ENCODE data around the gene H6PD.

Gene H6PD

DNA sequence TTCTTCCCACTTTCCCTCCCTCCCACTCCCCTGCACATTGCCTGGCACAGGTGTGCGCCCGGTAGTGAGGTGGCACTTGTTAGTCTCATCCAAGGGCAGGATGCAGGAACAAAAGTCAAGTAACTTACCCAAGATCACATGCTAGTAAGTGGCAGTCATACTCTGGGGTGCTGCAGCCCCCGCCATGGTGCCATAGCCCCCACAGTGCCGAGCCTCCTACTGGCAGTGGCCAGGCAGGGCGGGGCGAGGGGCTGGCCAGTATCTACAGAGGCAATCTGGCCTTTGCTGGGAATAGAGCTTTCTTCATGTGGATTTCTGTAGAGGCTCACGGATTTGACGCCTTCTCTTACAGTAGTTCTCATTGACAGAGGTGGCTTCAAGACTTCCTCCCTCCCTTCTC is 26.9 kb downstream of the H6PD start:
- no peak for DNase-seq

DNA sequence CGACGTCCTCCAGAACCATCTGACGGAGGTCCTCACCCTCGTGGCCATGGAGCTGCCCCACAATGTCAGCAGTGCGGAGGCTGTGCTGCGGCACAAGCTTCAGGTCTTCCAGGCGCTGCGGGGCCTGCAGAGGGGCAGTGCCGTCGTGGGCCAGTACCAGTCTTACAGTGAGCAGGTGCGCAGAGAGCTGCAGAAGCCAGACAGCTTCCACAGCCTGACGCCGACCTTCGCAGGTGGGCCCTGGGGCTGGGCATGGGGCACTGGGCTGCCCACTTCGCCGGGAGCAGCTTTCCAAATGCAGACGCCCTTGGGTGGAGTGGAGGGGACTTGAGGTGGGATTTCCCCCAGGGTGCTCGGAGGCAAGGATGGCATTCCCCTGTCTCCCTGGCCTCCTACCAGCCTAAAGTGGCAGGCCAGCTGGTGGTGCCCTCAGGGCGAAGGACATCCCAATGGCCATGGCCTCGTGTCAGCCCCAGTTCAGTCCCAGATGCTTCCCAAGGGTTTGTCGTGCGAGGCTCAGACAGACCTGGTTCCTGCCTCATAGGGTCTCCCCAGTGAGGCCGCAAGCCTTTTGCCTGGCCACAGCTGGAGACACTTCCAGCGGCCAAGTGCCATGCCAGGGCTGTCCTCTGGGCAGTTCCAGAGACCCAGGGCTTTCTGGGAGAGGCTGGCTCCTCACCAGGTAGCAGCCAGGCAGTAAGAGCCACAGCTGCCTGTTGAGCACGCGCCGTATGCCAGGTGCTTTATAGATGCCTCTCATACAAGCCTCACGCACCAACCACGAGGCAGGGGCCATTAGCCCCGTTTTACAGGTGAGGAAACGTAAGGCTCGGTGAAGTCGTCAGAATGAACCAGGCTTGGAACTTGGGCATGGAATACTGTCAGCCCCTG is 27.8 kb downstream of the H6PD start:
- no peak for DNase-seq

- DNase-seq, result no peak
These were observed 28.8 kb downstream of the H6PD start for GRCh38 chr1:9263276-9263855.

GRCh38 chr1:9263984-9264872 is 29.7 kb downstream of the H6PD start:
- no peak for DNase-seq

- no peak for DNase-seq
These were observed 30.5 kb downstream of the H6PD start for GRCh38 chr1:9265037-9265436.

DNA sequence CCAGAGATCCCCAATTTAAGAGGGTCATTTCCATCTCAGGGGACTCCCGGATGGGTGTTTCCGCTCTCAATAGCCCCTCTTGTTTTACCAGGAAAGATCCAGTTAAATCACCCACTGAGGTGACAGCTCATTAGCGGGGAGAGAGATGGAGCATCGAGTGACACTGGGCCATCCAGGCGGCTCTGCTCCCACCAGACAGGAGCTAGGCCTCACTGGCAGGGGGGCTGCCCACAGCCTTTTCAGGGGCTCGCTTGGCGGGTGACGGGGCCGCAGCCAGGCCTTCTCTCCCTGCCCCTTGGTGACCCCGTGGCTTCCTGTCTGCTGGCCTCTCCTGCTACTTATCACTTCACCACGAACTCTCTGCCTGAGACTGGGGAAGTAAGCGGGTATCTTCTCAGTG is 31.4 kb downstream of the H6PD start:
- DNase-seq, result no peak

DNA sequence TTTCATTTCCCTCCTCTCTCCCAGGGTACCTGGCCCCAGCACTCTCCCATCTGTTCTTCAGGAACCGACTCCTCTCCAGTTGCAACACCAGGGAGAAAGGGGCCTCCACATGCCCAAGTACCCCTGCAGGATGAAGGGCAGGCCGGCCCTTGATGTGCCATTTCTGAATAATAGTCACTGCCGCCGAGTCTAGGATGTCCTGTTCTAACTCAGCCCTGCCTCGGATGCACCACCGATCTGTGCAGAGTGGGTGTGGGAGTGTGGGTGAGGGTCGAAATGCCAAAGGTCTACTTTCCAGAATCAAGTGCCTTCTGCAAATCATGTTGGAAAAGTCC is 32.7 kb downstream of the H6PD start:
- DNase-seq, result no peak

DNA sequence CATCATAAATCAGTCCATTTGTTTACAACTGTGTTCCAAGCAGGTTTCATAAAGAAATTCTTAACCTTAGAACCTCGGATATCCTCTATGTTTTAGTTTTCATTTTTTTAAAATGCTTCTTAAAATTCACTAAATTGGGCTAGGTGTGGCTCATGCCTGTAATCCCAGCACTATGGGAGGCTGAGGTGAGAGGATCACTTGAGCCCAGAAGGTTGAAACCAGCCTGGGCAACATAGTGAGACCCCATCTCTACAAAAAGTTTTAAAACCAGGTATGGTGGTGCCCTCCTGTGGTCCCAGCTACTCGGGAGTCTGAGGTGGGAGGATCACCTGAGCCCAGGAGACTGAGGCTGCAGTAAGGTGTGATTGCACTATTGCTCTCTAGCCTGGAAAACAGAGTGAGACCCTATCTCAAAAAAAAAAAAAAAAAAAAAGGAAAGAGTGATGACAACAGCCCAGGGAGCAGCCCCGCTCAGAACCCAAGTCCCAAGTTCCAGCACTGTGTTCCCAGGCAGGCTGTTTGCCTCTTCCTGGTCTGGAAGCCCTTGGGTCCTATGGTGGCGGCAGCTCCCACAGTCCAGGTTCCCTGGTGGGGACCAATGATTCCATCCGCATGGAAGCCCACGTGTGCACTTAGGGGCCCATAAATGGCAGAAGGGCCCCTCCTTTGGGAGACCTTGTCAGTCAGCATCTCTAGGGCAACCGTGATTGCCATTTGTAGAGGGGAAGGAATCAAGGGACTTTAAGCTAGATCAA is 33.4 kb downstream of the H6PD start:
- no peak for DNase-seq

- no peak for DNase-seq
These were observed 34.5 kb downstream of the H6PD start for GRCh38 chr1:9269078-9269501.

DNA sequence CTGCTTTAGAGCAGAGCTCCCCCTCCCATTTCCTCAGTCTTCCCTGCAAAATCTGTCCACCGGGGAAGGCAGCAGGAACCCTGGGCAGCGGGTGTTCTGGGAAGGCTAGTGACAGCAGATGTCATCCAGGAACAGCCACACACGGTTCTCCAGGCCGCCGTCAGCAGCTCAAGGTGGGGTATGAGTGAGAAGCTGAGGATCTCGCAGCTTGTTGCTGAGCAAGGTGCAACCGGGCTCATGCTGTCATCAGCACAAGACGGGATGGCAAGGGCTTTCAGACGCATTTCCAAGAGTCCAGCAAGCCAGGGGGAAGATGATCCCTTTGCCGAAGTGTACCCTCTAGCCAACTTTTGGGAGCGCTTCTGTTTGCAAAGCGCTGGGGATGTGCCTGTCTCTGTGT is 35.1 kb downstream of the H6PD start:
- no peak for DNase-seq

DNA sequence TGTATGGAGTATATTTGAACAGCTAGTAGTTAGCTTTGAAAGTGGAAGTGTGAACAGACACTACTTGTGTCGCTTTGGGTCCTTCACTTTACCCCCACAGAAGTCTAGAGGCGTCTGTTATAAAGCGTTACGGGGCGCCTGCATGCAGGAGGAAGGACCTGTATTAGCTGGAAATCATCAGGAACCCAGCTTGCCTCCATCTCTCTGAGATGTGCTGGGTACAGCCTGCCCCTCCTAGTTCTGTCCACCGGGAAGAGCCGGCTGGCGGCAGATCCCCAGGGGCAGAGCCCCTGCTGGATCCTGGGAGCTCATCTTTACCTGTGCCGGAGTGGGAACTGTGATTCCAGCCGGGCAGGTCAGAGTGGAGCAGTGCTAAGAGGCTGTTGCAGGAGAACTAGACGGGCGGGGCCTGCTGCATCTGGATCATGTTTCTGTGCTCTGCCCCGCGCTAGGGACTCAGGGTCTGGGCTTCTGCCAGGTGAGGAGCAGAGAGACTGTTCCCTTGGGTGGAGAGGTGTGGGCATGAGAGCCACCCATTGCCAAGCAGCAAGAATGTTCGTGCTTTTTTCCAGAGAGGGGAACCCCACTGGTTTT is 35.8 kb downstream of the H6PD start:
- no peak for DNase-seq

DNA sequence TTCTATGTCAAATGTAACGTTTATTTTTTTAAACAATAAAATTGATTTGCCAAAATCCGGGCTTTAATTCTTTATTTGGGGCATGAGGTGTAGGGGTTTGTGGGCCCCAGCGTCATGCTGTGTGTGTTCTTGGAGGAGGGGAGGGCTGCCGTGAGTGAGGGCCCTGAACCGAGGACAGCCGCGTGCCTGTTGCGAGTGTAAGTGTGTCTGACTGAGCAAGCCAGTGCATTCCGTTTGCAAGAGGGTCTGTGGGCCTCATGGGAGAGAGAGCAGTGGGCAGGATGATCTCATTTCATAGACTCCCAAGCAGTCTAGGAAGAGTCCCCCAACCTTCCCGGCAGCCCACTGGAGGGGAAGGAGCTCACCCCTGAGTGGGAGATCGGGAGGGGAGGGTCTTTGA is 36.7 kb downstream of the H6PD start:
- no peak for DNase-seq

DNA sequence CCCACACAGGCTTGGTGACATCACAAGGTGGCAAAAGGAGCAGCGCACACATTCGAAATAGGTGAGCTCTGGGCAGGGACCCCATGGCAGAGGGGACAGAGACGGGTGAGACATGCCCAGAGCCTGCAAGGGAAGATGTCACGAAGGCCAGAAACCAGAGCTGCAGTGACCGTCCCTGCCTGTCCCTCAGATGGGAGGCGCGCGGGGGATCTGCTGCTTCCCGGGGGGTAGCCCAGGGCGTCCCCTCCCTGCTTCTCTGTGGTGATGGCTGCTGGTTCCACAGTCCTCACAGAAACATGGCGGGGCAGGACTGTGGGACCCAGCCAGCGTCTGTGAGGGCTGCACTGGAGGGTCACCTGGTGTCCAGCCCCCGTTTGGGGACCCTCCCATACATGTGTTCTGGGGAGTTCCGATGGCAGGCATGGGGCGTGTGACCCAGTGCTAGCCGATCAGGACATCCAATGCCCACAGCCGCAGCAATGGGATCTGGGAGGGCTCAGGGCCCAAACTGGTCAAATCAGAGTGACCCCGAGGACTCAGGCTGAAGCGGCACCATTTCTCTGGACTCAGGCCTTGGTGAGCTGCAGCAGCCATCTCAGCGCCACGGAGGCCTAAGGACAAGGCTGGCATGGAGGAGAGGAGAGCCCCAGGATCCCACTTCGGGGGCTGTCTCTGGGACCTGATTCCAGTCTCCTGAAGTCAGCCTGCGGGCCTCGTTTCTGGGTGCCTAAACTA is 37.5 kb downstream of the H6PD start:
- no peak for DNase-seq

GRCh38 chr1:9273177-9273576 is 38.6 kb downstream of the H6PD start:
- DNase-seq, result no peak

- no peak for DNase-seq
These were observed 40.6 kb downstream of the H6PD start for GRCh38 chr1:9275161-9275560.

DNA sequence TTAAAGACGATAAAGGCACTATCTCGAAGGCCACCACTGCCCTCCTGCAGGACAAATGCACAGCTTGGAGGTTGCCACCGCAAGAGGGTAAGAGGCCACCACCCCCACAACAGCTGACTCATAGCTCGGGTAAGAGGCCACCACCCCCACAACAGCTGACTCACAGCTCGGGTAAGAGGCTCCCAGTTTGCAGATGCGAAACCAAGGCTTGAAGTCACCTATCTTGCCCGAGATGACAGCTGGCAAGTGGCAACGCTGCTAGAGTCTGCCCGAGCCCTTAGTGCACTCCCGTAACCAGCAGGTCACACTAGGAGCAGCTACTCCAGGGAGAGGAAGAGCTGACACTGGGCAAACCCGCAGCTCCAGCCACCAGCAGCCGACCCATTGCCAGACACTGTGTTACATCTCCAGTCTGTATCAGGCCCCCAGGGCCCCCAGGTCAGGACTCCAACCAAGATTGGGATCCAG is 41.0 kb downstream of the H6PD start:
- DNase-seq, result peak; percentile 77

DNA sequence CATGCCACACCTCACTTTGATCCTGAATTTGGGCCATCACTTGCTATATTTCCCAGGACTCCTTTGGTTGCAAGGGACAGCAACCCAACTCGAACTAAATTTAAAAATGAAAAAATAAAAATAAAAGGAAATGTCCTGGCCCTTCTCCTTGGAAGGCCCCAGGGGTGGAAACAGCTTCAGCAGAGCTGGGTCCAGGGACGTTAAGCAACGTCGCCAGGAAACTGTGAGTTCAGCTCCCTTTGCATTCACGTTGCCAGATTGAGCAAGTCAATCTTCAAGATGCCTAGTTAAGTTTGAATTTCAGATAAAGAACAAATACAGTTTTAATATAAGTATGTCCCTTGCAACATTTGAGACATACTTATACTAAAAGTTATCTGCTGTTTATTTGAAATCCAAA is 43.5 kb downstream of the H6PD start:
- DNase-seq, result no peak

DNA sequence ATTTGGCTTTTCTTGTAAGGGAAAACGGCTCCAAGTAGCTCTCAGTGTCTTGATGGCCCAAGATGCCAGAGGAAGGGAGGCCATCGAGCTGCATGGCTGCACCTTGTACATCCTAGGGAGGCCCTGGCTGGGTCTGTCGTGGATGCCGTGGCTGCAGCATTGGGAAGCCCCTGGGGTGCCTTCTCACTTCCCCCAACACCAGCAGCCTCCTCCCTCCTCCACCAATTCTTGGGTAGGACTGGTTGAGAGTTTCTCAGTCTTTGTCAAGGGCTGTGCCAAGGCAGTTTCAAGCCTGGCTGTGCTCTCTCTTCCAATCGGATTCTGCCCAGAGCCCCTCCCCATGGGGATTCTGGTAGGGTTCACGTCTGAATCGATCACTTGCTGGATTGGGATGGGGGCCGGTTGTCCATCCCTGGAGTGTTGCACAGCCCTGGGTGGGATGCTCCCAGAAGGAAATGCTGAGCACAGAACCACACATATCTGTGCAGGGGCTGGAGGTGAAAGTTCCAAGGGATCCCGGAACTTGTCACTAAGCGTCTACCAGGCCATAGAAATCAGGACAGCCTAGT is 44.1 kb downstream of the H6PD start:
- DNase-seq, result no peak

DNA sequence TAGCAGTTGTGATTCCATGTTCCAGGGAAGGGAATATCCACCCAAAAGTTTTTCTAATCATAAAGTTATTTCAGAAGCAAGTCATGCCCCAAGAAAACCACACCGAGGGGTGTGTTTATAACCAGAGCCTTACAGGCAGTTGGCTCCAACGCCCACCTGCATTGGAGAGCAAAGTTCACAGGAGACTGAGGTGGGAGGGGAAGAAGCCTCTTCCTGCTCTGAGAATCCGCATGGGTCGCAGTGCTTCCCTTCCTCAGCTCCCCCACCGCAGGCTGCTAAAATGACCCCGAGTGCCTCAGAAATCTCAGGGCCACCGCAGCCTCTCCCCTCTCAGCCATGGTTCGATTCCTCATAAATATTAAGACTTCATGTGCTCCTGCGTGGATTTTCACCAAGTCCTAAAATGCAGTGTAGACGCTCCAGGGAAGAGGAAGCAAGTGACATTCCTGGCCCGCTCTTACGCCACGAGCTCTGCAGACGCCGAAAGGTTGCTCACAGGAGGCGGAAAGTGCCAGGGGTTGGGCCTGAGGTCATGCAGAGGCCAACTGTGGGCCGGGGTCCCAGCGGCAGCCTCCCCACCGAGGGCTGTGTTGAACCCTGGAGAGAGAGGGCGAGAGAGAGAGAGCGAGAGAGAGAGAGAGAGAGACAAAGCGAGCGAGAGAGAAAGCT is 44.7 kb downstream of the H6PD start:
- no peak for DNase-seq

DNA sequence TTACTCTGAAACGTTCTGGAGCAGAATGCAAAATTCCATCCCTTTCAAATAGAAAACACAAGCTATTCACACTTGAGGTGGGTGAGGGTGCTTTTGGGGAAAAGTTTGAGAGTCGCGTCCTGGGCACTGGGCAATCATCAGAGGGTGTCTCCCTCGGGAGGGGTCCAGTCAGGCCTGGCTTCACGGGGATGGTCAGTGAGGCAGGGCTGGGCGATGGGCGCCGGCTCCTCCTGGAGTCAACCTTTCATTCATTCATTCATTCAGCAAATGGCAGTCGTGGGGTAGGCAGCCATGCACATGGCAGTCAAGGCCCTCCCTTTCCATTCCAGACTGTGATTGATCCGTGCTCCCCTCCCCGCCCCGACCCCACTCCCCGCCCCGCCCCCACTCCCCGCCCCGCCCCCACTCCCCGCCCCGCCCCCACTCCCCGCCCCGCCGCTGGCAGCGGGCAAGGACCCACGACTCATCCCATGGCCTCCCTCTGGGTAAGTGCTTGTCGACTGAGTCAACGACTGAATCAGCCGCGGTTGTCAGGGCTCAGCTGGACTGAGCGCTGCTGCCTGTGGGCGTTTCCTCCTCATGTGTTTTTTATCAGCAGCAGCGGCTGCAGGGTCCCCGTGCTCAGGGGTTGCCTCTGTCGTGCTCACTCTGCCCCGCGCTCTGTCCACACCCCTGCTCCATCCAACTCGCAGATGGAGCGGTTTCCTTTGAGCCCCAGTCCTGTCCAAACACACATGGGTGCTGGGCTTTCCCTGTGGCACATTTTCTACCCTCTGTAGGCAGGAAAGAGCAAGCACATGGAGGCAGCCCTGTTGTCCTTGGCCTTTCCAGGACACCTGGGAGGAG is 45.7 kb downstream of the H6PD start:
- DNase-seq, result peak; percentile 75
